ENCODE data around the gene MT1B. TPM values are rescaled to one million over a fixed set of nuclear protein-coding genes. Genes with fewer than 3 reads are reported as not detected.

MT1B gene
- total and polyA plus RNA-seq, 2 of the 13 experiments (the other 11 are each of a cell fraction or from before 2014, with no cell fraction given): 0.89 TPM; not detected in 1

DNA sequence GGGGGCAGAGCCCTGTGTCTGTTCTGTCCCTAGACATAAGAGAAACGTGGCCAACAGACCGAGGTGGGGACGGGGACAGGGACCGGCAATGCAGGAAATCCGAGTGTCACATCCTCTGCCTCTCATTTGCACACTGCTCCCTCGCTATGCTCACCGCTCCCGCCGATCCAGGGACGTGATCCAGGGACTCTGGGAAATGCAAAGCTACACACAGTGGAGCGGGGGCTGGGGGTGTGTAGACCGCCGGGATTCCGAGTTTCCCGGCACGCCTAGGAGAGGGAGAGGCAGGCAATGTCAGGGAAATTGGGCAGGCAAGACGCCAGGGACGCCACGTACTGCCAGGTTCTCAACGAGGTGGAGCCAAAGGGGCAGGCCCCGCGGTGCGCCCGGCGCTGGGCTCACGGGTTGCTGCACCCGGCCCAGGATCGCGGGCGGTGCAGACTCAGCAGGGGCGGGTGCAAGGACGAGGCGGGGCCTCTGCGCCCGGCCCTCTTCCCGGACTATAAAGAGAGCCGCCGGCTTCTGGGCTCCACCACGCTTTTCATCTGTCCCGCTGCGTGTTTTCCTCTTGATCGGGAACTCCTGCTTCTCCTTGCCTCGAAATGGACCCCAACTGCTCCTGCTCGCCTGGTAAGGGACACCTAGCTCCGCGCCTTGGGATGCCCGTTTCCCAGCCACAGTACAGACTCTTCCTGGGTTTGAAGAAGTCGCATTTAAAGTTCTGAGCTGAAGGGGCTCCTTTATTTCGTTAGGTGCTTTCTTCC is 30.4 kb downstream of the MT1B start, which contains the start of gene MT1X (continued):
- peak; percentile 26; the same call in 1 of the 2 replicates for TF ChIP-seq ZNF609 (CRISPR knock-in tag; IDR thresholded peaks at IDR 0.05; ENCODE audit: borderline replicate concordance)
- TF ChIP-seq, protein P1, sequence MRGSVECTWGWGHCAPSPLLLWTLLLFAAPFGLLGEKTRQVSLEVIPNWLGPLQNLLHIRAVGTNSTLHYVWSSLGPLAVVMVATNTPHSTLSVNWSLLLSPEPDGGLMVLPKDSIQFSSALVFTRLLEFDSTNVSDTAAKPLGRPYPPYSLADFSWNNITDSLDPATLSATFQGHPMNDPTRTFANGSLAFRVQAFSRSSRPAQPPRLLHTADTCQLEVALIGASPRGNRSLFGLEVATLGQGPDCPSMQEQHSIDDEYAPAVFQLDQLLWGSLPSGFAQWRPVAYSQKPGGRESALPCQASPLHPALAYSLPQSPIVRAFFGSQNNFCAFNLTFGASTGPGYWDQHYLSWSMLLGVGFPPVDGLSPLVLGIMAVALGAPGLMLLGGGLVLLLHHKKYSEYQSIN (CRISPR knock-in tag; IDR thresholded peaks at IDR 0.05; ENCODE audit: borderline replicate concordance): no peak
- no peak for TF ChIP-seq HOXA5 (CRISPR knock-in tag; IDR thresholded peaks at IDR 0.05)
- no peak for TF ChIP-seq ZBTB10 (CRISPR knock-in tag; IDR thresholded peaks at IDR 0.05; ENCODE audit: borderline replicate concordance)
- TF ChIP-seq NCOA5 (CRISPR knock-in tag; IDR thresholded peaks at IDR 0.05): no peak
- TF ChIP-seq ZBTB4 (CRISPR knock-in tag; IDR thresholded peaks at IDR 0.05; ENCODE audit: borderline replicate concordance): no peak
- TF ChIP-seq KLF12 (CRISPR knock-in tag; IDR thresholded peaks at IDR 0.05; ENCODE audit: borderline replicate concordance): peak; percentile 78; the same call in 1 of the 2 replicates
- peak; percentile 80; the same call in 1 of the 2 replicates for TF ChIP-seq ZNF224 (CRISPR knock-in tag; IDR thresholded peaks at IDR 0.05)
- TF ChIP-seq ZNF781 (CRISPR knock-in tag; IDR thresholded peaks at IDR 0.05; ENCODE audit: borderline replicate concordance, not compliant biosample characterization): peak; percentile 80
- no peak for TF ChIP-seq SYNCRIP (IDR thresholded peaks at IDR 0.05; ENCODE audit: insufficient read depth, low read depth, low read length)
- TF ChIP-seq BCL6 (CRISPR knock-in tag; IDR thresholded peaks at IDR 0.05): peak; percentile 33
- TF ChIP-seq MBNL3 (CRISPR knock-in tag; conservative IDR thresholded peaks at IDR 0.05): no peak
- TF ChIP-seq PAWR (CRISPR knock-in tag; IDR thresholded peaks at IDR 0.05; ENCODE audit: borderline replicate concordance): no peak
- TF ChIP-seq ZNF577 (CRISPR knock-in tag; IDR thresholded peaks at IDR 0.05; ENCODE audit: borderline replicate concordance, low read depth): no peak
